Raji (cell line): ENCODE data around the gene CPNE4.

ENCODE experiments used
- POLR2A ChIP-seq: IDR thresholded peaks from 2 replicates; pipeline ENCODE4 v1.6.1; 2011; ENCODE audit warnings: low read depth, low read length, control low read depth; ENCODE audit not compliant: insufficient read depth

CPNE4 gene

GRCh38 chr3:131796558-131797198 is 238.1 kb downstream of the CPNE4 start:
- no peak for TF ChIP-seq POLR2A

GRCh38 chr3:131796111-131796510 is 238.7 kb downstream of the CPNE4 start:
- no peak for TF ChIP-seq POLR2A

GRCh38 chr3:131795390-131796090 is 239.3 kb downstream of the CPNE4 start:
- no peak for TF ChIP-seq POLR2A

GRCh38 chr3:131794766-131795388 is 239.9 kb downstream of the CPNE4 start:
- no peak for TF ChIP-seq POLR2A

- TF ChIP-seq POLR2A = no peak
Observed at GRCh38 chr3:131793870-131794269, 240.9 kb downstream of the CPNE4 start.

- TF ChIP-seq POLR2A = no peak
Observed at GRCh38 chr3:131789188-131789587, 245.6 kb downstream of the CPNE4 start.

GRCh38 chr3:131786386-131786785 is 248.4 kb downstream of the CPNE4 start:
- no peak for TF ChIP-seq POLR2A

- TF ChIP-seq POLR2A = no peak
Observed at GRCh38 chr3:131782751-131783150, 252.1 kb downstream of the CPNE4 start.

- TF ChIP-seq POLR2A = no peak
Observed at GRCh38 chr3:131778526-131778925, 256.3 kb downstream of the CPNE4 start.

- no peak for TF ChIP-seq POLR2A
Observed at GRCh38 chr3:131775650-131776049, 259.2 kb downstream of the CPNE4 start.

- no peak for TF ChIP-seq POLR2A
Observed at GRCh38 chr3:131772269-131773026, 262.4 kb downstream of the CPNE4 start.

- no peak for TF ChIP-seq POLR2A
Observed at GRCh38 chr3:131762981-131763564, 271.7 kb downstream of the CPNE4 start.

GRCh38 chr3:131756405-131756804 is 278.4 kb downstream of the CPNE4 start:
- TF ChIP-seq POLR2A = no peak

GRCh38 chr3:131755380-131755779 is 279.4 kb downstream of the CPNE4 start:
- no peak for TF ChIP-seq POLR2A

GRCh38 chr3:131750256-131750655 is 284.6 kb downstream of the CPNE4 start:
- no peak for TF ChIP-seq POLR2A
